ENCODE data around the gene ATXN10. TPM values are rescaled to one million over a fixed set of nuclear protein-coding genes. Genes with fewer than 3 reads are reported as not detected.

The ATXN10 gene
- total RNA-seq, 1 experiment from 2014 or later: 303 TPM

DNA sequence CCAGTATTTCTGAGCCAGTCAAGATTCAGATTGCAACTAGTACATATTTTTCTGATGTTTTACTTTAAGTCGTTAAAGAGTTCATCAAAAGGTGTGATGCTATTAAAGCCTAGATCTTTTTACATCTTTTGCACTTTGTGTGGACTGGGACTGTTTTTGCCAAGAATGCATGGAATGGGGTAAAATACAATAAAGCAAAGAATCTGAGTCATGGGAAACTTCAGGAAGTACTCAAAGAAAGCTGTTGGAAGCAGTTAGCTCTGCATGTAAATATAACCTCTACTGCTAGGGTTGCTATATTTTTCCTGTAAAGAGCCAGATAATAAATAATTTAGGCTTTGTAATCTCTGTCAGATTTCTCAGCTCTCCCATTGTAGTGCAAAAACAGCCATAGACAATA is 20.9 kb downstream of the ATXN10 start:
- peaks cover 64% of the 10 kb centered on the region for H3K4me1 ChIP-seq (replicated peaks; ENCODE audit: insufficient read depth)
- H3K27ac ChIP-seq: peak overlapping the region; percentile 97
- H3K36me3 ChIP-seq (ENCODE audit: low read depth): peaks cover 67% of the 10 kb centered on the region
- peak; percentile 14 to 91 for DNase-seq
- POLR2A ChIA-PET (ENCODE audit: unreplicated experiment): interaction anchor here (0.5 to 0.7 kb wide), 4 partner anchors 43 to 231 kb away, joined by 3 to 9 read pairs (median 6); no protein-coding TSS in a partner anchor
- peaks cover 87% of the 10 kb centered on the region for H3K79me2 ChIP-seq (ENCODE audit: low read depth)
- peak overlapping the region; percentile 43 for H3K4me2 ChIP-seq
- H3K27me3 ChIP-seq (ENCODE audit: insufficient read depth, low read depth): no peaks in the 10 kb centered on the region
- H3K9me3 ChIP-seq (ENCODE audit: insufficient read depth, low read depth): no peaks in the 10 kb centered on the region
- no peak overlapping the region for H2AFZ ChIP-seq
- H3F3A ChIP-seq (ENCODE audit: insufficient read depth, low read depth): peaks cover 81% of the 10 kb centered on the region
- H3K4me3 ChIP-seq: peak overlapping the region; percentile 22
- TF ChIP-seq EZH2 (IDR thresholded peaks at IDR 0.05; ENCODE audit: low read depth): no peak
- TF ChIP-seq, protein P1, sequence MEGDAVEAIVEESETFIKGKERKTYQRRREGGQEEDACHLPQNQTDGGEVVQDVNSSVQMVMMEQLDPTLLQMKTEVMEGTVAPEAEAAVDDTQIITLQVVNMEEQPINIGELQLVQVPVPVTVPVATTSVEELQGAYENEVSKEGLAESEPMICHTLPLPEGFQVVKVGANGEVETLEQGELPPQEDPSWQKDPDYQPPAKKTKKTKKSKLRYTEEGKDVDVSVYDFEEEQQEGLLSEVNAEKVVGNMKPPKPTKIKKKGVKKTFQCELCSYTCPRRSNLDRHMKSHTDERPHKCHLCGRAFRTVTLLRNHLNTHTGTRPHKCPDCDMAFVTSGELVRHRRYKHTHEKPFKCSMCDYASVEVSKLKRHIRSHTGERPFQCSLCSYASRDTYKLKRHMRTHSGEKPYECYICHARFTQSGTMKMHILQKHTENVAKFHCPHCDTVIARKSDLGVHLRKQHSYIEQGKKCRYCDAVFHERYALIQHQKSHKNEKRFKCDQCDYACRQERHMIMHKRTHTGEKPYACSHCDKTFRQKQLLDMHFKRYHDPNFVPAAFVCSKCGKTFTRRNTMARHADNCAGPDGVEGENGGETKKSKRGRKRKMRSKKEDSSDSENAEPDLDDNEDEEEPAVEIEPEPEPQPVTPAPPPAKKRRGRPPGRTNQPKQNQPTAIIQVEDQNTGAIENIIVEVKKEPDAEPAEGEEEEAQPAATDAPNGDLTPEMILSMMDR (conservative IDR thresholded peaks at IDR 0.05): no peak
- no TSS peak for BruUV-seq (replicated peaks)
- CTCF ChIA-PET: interaction anchor here (0.6 kb wide), 1 partner anchor 117 kb away, joined by 3 read pairs; no protein-coding TSS in a partner anchor
- H4K20me1 ChIP-seq (ENCODE audit: insufficient read depth): no peaks in the 10 kb centered on the region
- intact Hi-C loops (cut with micrococcal nuclease; ENCODE audit: unreplicated experiment): loop anchor here (1.0 kb wide), 1 partner anchor 114 kb away; no protein-coding TSS in a partner anchor
- no peaks in the 10 kb centered on the region for H3K9me2 ChIP-seq (ENCODE audit: insufficient read depth)

GRCh38 chr22:45693835-45694234 is 22.2 kb downstream of the ATXN10 start:
- Histone ChIP-seq H3K79me2 (ENCODE audit: low read depth) (peaks cover 92% of the 10 kb centered on the region), H3K9me2 (ENCODE audit: insufficient read depth) (no peaks in the 10 kb centered on the region), H3F3A (ENCODE audit: insufficient read depth, low read depth) (peaks cover 71% of the 10 kb centered on the region), H3K9me3 (ENCODE audit: insufficient read depth, low read depth) (no peaks in the 10 kb centered on the region), H2AFZ (no peak overlapping the region), H3K27ac (peak overlapping the region; percentile 97), H3K4me2 (0 out of 2 replicates have a peak overlapping the region, but pooled peaks have one; percentile 43), H4K20me1 (ENCODE audit: insufficient read depth) (0 out of 2 replicates have a peak, but pooled peaks cover 4% of the 10 kb centered on the region), H3K4me3 (no peak overlapping the region), H3K36me3 (ENCODE audit: low read depth) (peaks cover 79% of the 10 kb centered on the region), H3K4me1 (replicated peaks; ENCODE audit: insufficient read depth) (peaks cover 53% of the 10 kb centered on the region), H3K27me3 (ENCODE audit: insufficient read depth, low read depth) (no peaks in the 10 kb centered on the region)
- no TSS peak for BruUV-seq (replicated peaks)
- CTCF ChIA-PET: no interaction called here
- intact Hi-C loops (cut with micrococcal nuclease; ENCODE audit: unreplicated experiment): no loop called here
- no peak for DNase-seq
- TF ChIP-seq, protein P1 (conservative IDR thresholded peaks at IDR 0.05): no peak
- no peak for TF ChIP-seq EZH2 (IDR thresholded peaks at IDR 0.05; ENCODE audit: low read depth)
- POLR2A ChIA-PET (ENCODE audit: unreplicated experiment): interaction anchor here (0.7 kb wide), 1 partner anchor 28 kb away, joined by 4 read pairs; no protein-coding TSS in a partner anchor

DNA sequence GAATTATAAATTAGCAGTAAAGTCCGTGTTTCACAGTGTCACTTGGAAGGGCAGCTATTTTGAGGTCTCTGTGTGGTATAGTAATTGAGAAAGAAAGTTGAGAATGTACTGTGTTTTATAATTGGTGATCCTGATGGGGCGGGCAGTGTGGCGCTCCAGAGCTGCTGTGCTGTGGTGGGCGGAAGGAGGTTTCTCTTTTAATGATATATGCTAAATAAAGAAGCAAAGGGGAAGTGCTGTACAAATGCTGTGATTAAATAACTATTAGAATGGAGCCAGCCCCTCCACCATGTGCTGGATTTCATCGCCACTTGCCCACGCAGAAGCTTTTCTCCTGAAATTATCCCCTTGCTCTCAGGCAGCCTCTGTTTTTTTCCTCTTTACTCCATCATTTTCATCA is 24.6 kb downstream of the ATXN10 start:
- Histone ChIP-seq H3K4me3 (no peak overlapping the region), H3K9me3 (ENCODE audit: insufficient read depth, low read depth) (no peaks in the 10 kb centered on the region), H3K4me2 (no peak overlapping the region), H3K27ac (no peak overlapping the region), H3K27me3 (ENCODE audit: insufficient read depth, low read depth) (no peaks in the 10 kb centered on the region), H2AFZ (no peak overlapping the region), H4K20me1 (ENCODE audit: insufficient read depth) (0 out of 2 replicates have a peak, but pooled peaks cover 4% of the 10 kb centered on the region), H3K36me3 (ENCODE audit: low read depth) (peaks cover 72% of the 10 kb centered on the region), H3K9me2 (ENCODE audit: insufficient read depth) (no peaks in the 10 kb centered on the region), H3K4me1 (replicated peaks; ENCODE audit: insufficient read depth) (peaks cover 29% of the 10 kb centered on the region), H3K79me2 (ENCODE audit: low read depth) (peaks cover 84% of the 10 kb centered on the region), H3F3A (ENCODE audit: insufficient read depth, low read depth) (peaks cover 53% of the 10 kb centered on the region)
- intact Hi-C loops (cut with micrococcal nuclease; ENCODE audit: unreplicated experiment): no loop called here
- TF ChIP-seq, protein P1 (conservative IDR thresholded peaks at IDR 0.05): no peak
- no peak for TF ChIP-seq EZH2 (IDR thresholded peaks at IDR 0.05; ENCODE audit: low read depth)
- no TSS peak for BruUV-seq (replicated peaks)
- ChIA-PET POLR2A (ENCODE audit: unreplicated experiment) (no interaction called here), CTCF (interaction anchor here (0.6 kb wide), 1 partner anchor 614 kb away, joined by 3 read pairs; no protein-coding TSS in a partner anchor)
- DNase-seq: no peak

All from PC-9 (cell line).